Right kidney (tissue), 1 donor: Measurements from ENCODE around the gene DLL1.

Source experiments
- DNase-seq: peaks from one replicate; pipeline ENCODE4 v3.0.0-alpha.2; 2016

DLL1 gene

DNA sequence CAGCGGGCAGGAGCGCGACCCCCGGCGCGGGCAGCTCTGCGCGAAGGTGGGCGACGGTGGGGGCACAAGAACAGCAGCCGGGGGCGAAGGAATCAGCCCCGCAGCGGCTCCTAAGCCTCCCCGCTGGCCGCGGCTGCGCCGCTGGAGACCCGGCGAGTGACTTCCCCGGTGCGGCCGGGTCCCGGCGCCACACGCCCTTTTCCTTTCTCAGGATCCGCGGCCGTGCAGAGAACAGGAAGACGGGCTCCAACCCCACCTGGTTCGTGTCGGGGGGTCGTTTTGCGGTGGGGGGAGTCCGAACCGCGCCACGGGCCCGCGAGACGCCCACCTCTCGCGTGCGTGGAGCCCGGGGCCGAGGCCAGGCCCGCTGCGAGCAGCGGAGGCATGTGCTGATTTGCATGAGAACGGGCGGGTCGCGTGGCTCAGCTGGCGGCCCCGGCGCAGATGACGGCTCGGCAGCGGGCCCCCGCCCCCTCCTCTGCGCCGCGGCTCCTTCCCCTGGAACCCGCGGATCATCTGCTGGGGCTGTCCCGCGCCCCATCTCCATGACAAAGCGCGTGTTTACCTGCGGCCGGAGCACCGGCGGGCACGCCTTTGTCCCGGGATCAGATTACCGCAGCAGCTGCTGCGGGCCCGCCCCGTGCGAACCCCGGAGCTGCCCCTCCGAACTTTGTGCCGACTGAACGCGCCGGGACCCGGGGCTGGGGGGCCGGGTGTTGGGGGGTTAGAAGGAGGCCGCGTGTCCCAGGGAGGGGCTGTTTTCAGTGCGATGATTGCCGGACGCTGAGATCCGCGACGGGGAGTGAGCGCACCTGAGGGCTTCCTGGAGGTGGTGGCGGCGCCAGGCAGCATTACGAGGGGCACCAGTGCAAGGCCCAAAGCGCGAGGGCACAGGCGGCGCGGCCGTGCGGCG is 4.9 kb upstream of the DLL1 start:
- peak; percentile 92 for DNase-seq

DNA sequence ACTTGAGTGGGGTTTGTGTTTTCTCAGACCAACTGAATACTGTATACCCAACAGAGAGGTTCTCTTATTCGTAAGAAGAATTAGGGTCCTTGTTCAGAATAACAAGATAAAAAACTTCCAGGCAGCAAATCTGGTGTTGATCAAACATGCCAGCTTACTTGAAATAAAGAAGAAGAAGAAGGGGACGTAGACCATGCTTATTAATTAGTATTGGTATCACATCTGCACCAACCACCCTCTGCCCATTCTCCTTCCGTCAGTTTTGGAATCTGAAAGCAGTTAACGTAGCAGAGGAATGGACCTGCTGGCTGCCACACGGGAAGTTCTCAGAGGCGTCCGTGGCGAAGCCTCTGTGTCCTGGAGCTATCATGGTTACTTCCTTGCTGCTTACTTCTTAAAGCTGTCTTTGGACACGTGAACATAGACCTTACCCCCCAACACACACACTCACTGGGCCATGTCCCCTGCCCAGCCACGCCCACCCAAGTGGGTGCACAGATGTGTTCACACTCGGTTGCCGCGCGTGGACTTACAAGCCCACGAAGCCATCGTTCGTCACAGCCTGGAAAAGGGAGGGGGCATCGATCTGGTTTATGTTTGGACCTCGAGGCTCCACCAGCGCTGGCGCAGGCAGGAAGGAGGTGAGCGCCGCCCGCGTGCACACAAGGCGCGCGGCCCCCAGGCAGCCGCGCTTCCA is 4.1 kb upstream of the DLL1 start:
- DNase-seq: no peak

DNA sequence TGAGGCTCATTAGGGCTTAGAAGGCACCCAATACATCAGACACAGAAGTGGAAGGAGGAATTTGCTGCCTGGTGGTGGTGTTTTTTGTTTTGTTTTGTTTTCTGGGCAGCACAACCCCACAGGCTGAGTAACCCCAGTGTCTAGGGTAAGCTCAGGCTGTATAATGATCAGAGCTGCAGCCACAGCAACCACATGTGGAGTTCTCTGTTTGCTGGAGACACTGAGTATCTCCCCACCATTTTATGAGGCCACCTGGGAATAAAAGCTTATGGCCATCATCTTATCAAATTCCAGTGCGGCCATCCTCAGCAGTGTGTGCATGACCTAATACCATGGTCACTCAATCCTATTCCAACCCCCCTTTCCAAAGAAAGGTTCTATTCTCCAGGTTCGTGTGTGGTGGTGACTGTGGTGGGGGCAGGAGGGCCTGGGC is 3.4 kb upstream of the DLL1 start:
- DNase-seq: no peak

DNA sequence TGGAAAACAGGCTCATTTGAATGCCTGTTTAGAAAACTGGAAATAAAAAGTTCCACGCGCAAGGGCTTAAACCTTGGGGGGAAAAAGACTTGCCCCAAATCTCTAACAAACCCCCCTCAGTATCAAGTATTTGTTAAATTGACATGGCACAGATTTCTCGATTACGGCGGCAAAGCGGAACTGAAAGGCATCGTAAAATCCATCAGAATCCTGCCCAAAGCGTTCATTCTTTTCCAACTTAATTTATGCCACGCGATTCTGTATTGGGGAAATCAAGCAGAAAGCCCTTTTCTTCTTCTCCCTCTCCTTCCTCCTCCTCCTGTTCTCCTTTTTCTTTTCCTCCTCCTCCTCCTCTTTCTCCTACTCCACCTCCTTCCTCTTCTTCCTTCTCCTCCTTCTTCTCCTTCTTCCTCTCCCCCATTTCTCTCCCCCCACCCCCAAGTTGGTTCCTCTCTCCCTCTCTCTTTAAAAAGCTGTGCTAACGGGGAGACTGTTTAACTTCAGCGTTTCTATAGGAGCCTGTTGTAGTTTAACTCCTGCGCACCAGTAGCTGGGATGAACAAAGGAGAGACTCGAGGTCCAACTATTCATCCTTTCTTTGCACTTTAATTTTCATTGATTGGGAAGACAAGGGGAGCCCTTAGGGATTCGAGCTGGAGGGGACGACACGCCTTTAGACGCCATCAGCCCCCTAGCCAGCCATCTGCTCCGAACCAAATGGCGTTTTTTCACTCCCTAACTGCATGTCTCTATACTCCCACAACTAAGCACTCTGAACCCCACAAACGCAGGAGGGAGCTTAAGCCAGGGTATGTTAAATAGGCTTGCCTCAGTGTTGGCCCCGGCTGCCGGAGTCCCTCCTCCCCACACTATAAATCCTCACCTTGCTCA is 2.7 kb upstream of the DLL1 start:
- no peak for DNase-seq

DNA sequence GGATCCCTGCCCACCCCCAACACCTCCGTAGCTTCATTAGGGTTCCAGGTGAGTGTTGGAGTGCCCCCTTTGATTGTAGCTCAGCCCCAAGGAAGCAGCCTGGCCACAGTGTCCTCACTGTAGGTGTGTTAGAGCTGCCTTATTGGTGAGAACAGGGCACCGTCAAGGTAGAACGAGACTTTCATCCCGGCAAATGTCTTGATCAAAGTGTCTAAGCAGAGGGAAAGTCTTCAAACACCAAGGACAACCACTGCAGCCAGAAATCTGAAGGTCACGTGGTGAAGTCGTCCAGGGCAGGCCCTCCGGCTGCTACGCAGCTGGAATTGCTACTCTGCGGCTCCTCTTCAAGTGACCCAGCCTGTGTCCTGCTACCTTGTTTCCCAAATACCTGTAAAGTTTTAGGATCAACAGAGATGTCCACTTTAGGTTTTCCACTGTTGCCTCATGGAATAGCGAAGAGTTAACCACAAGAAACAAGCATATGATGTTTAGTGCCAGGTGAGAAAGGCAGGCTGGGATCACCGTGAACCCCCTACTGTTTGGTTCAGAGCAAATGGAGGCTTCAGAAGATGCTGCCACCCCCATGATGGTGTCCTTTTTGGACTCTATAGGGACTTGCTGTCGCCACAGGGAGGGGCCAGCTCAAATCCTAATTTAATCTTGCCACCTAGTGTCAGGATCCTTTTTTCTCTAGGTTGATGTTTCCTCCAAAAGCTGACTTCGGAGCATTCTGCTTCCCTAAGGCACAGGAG is 1.7 kb upstream of the DLL1 start:
- DNase-seq: peak; percentile 52

DNA sequence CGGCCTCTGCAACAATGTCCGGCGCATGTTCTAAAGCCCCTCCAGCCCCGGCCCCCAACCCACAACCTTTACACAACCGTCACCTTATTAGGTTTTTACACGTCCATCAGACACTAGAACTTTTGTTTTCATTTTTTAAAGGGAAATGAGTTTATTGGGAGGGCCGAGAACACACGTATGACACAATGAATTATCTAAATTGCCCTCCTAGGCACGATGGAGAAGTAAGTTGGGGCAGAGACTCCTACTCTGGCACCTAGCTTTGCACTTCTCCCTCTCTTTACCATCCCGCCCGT is 1.2 kb upstream of the DLL1 start:
- no peak for DNase-seq

DNA sequence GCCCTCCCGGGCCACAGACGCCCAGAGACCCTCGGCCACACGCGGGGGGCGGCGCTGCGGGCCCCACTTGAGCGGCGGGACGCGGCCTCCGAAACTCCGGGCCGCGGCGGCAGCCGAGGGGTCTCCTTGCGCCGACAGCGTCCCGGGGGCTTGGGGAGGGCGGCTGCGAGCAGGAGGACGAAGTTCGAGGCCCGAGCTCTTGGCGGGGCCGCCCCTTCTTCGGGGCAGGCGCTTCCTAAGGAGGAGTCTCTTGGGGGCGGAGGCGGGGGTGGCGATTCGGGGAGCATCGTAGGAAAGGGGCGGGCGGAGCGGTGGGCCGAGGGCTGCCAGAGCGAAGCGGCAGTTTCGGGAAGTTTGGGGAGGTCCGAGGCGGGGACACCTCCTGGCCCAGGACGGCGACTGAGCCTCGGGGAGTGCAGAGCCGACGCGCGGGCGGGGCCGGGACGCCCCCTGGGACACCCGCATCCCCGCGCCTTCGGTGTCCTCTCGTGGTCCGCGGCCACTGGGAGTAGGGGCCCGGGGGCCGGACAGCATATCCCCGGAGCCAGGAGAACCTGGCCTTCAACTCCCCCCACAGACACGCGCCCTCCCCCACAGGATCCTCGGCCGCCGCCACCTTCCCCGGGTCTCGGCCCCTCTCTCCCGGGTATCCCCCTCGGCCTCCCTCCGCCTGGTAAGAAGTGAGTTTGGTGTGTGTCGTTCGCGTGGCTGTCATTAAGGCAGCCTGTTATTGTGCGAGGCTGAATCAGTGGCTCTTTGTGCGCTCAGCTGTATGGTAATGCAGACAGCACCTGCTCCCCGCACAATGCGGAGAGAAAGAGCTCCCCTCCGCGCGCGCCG is 613 bp upstream of the DLL1 start:
- peak; percentile 76 for DNase-seq

DNA sequence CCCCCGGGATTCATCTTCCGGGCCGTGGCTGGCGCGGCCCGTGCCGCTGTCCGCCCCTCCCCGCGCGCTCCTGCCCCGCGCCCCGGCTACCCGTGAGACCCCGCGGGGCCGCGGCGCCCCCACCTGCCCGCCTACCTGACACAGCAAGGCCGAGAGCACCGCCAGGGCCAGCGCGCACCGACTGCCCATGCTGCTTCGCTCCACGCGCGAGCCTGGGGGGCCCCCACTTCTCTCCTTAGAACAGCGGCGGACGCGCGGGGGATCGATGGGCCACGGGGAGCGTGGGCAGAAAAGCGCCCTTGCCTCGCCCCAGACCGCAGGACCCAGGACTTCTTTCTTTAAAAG is 955 bp downstream of the DLL1 start:
- DNase-seq: no peak

DNA sequence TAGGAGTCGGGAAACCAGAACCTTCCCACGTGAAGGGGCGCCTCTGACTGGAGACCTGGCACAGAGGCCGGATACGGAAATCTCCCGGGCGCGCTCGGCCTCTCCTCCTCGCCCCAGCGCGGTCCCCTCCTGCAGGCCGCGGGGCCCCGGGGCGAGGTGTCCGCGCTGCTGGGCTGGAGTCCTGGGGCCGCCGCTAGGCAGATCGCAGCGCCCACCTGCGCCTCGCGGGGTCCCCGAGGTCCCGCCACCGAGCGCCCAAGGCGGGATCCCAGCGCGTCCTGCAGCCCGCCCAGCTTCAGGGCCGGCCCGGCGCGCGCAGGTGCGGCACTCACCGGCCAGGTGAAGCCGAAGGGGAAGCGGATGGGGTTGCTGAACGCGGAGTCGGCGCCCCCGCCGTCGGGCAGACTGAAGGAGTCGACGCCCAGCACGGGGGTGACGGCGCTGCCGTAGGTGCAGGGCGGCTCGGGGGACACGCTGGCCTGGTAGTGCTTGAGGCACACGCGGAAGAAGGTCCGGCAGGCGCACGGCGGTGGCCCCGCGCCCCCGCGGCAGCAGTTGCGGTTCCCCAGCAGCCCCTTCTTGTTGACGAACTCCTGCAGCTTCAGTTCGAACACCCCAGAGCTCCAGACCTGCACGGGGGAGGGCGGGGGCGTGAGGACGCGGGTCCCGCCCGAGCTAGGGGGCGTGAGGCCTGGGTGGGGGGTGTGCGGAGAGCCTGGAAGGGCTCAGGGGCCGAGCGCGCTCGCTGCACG is 1.5 kb downstream of the DLL1 start:
- DNase-seq: peak; percentile 75

DNA sequence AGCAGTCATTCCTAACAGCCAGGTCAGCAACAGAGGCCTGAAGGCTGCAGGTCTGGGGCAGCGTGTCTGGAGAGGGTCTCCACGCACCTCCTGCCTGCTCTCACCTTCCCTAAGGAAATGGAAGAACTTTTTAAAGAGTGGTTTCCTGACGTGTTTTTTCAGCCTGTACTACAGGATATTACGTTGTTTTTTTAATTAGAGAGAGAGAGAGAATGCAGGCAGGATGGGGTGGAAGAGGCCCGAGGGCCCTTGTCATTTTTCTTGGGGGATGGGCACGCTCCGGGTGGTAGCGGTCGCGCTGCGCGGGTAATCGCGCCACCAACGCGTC is 2.1 kb downstream of the DLL1 start:
- no peak for DNase-seq

DNA sequence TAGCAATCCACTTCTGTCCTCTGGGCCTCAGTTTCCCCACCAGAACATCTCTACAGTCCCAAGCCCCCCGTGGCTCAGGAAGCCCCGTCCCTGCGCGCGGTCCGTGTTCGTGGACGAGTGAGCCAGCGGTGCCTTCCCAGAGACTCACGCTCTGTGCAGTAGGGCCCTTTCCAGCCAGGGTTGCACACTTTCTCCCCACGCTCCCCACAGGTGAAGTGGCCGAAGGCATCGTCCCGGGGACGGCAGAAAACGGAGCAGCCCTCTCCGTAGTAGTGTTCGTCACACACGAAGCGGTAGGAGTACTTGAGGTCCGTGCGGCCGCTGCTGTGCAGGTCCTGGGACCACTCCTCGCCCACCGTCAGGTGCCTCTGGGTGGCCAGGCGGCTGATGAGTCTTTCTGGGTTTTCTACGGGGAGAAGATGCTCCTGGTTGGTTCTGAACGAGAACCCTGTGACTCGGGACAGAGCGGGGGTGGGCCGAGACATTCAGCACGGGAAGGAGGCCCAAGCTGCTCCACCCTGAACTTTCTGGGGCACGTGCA is 2.7 kb downstream of the DLL1 start:
- DNase-seq: no peak

DNA sequence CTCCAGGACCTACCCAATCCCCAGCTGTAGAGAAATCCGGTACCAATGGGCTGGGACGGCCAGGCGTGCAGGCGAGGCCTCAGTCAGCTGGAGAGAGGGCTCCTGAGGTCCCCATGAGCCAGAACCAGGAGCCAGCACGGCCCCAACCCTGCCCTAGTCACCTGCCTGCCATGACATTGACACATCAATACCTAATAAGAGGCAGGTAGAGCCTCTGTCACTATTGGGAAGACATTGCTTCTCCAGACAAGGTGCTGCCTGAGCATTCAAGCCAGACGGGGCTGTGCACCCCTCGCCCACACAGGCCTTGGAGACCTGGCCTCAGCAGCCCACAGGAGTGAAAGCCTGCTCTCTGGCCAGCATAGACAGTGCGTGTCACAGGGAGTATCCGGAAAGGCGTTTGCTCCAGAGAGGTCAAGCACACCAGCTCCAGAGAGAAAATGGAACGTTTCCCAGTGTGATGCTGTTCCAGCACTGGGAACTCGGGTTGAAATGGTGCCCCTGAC is 3.5 kb downstream of the DLL1 start:
- no peak for DNase-seq

DNA sequence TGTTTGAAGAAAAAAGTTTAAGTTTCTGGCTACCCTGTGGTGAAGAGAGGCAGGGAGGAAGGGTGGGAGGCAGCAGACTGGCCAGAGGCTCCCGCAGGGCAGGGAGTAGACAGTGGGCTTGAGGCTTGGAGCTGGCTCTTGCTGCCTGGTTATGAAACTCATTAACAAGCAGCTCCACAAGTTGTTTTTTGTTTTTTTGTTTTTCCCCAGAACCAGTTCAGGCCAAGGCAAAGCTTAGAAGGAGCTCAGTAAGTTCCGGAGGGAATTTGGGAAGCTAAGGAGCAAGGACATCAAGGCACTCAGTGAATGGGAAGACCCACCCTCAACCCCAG is 4.0 kb downstream of the DLL1 start:
- DNase-seq: no peak

DNA sequence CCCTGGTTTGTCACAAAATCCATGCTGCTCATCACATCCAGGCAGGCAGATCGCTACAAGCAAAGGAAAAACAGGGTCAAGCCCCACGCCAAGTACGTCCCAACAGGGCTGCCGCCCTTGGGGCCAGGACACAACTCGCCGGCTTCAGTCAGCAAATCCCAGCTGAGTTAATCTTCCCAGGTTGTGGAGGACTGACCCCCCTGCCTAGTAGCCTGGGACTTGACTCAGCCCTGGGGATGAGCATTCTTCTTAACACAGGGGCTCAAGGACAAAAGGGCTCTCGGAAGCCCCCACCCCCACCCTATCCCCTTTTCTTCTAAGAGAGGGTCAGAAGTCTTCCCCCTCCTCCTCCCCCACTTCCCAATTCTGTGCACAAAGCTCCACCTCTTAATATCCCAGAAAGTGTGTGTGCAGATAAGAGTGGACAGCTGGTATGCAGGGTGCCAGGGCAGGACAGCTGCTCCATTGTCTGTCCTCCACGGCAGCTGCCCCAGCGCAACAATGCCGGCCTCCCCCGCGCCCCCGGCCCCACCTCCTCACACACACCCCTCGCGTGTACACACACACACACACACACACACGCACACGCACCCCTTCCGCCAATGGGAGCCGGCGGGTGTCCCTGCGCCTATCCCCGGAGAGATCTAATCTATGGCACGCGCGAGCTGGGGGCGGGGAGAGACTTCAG is 4.5 kb downstream of the DLL1 start:
- peak; percentile 47 for DNase-seq

DNA sequence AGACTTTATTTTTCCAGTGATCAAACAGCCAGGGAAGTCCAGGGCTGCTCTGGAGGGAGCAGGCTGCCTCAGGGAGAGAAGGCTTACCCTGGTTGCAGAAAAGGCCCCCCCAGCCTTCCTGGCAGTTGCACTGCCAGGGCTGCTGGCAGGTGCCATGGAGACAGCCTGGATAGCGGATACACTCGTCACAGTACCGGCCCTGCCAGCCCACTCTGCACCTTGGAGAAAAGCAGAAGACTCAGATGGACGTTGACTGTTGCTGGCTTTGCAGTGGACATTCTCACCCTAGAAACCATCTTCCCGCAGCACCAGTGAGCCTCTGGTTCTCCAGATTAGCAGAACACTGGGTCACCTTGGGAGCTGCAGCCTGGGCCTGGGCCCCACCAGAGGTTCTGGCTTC is 5.4 kb downstream of the DLL1 start:
- no peak for DNase-seq

DNA sequence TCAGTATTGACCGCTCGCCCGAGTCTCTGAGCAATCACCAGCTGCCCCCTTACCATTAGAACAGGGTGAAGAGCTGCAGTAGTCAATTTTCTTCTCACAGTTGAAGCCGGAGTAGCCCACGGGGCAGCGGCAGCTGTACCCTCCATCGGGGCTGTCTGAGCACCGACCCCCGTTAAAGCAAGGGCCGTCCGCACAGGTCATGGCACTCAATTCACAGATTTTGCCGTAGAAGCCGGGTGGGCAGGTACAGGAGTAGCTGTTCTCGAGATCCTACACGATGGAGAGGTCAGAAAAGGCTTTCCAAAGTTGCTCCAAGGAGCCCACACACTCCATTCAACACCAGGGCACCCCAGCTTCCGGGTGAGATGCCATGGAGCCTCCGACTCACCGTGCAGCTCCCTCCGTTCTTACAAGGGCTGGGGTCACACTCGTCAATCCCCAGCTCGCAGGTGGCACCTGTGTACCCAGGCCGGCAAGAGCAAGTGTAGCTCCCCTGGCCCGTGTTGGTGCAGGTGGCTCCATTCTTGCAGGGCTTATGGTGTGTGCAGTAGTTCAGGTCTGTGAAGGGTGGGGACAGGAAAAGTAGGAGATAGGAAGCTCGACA is 5.9 kb downstream of the DLL1 start:
- no peak for DNase-seq

DNA sequence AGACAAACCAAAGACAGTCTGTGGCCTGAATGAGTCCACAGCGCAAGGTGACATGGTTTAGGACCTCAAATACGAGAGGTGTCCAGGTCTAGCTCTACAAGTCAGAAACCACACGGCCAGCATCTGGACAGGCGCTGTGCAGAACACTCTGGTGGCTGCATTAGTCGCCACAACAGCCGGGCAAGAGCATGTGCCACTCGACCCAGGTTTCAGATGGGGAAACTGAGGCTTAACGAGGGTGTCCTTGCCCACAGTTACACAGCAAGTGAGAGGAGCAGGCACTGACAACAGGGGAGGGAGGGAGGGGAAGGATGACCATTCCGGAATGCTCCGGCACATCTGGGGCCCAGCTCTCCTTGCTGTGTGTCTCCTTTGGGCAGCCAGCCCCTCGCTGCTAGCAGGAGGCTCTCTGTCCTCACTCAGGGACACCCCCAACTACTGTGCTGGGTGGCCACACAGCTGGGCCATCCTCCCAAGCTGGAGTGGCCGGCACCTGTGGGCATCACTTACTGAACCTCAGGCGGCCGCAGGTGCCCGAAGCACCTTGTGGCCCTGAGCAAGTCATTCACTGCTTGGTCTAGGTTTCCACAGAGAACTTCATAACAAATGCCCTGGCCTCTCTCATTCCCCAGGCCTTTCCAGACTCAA is 6.6 kb downstream of the DLL1 start:
- DNase-seq: no peak

DNA sequence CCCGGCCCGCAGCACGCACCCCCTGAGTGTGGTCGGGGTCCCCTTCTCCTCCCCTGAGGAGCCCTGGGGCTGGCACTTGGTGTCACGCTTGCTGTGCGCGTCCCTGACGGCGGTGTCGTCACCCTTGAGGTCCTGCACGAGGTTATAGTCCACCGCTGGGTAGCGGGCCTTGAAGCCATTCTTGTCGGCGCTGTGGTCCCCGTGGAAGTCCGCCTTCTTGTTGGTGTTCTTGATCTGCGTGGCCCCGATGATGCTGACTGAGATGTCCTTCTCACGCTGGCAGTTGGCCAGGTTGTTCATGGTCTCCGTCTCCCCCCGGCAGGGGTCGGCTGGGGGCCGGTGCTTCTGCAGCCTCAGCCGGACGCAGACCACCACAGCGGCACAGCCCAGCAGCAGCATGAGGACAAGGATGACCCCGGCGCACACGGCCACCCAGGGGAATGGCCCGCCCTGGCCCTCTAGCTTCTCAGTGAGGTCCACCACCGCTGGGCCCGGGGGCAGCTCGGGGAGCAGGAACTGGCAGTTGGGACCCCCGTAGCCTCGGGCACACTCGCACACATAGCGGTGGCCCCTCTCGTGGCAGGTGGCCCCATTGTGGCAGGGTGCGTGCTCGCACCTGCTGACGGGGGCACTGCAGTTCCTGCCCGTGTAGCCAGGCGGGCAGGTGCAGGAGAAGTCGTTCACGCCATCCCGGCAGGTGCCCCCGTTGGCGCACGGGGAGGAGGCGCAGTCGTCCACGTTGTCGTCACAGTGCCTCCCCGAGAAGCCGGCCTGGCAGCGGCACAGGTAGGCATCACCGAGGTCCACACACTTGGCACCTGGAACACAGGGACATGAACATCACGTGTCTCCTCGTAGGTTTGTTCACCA is 7.4 kb downstream of the DLL1 start:
- DNase-seq: no peak
